ENCODE results near the gene SPIN2A.

- TF ChIP-seq RFX5 (IDR thresholded peaks at IDR 0.05; ENCODE audit: low read depth, low read length) (no peak), LARP7 (IDR thresholded peaks at IDR 0.05) (no peak), CREB1 (IDR thresholded peaks at IDR 0.05; ENCODE audit: low read depth) (no peak), MEF2B (IDR thresholded peaks at IDR 0.05; ENCODE audit: partially characterized antibody, poor library complexity, severe bottlenecking) (no peak), CTCF (IDR thresholded peaks at IDR 0.05 in 2 of 3, conservative IDR thresholded peaks at IDR 0.05 in 1 of 3; ENCODE audit: control insufficient read depth in 2 of 3, extremely low read depth in 1 of 3, insufficient read depth in 1 of 3, low read depth in 3 of 3, low read length in 3 of 3) (no peak), EZH2 (IDR thresholded peaks at IDR 0.05; ENCODE audit: borderline replicate concordance, control insufficient read depth, low read depth, low read length) (no peak), HCFC1 (IDR thresholded peaks at IDR 0.05; ENCODE audit: low read length) (no peak), SREBF1 (IDR thresholded peaks at IDR 0.05; ENCODE audit: low read length) (no peak)
- TF ChIP-seq, protein P1, sequence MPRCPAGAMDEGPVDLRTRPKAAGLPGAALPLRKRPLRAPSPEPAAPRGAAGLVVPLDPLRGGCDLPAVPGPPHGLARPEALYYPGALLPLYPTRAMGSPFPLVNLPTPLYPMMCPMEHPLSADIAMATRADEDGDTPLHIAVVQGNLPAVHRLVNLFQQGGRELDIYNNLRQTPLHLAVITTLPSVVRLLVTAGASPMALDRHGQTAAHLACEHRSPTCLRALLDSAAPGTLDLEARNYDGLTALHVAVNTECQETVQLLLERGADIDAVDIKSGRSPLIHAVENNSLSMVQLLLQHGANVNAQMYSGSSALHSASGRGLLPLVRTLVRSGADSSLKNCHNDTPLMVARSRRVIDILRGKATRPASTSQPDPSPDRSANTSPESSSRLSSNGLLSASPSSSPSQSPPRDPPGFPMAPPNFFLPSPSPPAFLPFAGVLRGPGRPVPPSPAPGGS (IDR thresholded peaks at IDR 0.05; ENCODE audit: borderline replicate concordance, insufficient read depth, low read depth, low read length, poor library complexity, severe bottlenecking), result no peak
These were observed 41.4 kb upstream of the SPIN2A start for GRCh38 chrX:57178605-57179004.

Measured in GM12878 (cell line).